Measurements from ENCODE around the gene LCLAT1.

DNA sequence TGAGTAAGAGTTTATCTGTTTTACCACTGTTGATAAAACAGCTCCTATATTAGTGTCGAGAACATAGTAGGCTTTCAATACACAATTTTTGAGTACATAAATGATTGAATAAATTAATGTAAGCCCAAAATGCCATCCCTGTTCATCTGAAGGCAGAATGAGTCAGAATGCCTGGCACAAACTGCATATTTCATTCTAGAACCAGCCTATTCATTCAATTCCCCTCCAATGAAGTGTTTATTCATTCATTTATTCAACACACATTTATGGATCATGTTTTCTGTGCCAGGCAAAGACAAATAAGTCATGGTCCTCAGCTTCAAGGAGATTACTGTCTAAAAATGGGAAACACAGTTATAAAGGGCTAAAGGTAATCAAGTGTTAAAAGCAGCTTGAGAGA lies 22.8 kb upstream of the LCLAT1 start:
- no peak for TF ChIP-seq POLR2AphosphoS5 (IDR thresholded peaks at IDR 0.05; ENCODE audit: borderline replicate concordance, low read depth, low read length)
- no peak for TF ChIP-seq EZH2 (IDR thresholded peaks at IDR 0.05)
- TF ChIP-seq FOXP2 (optimal IDR thresholded peaks at IDR 0.05; ENCODE audit: control extremely low read depth, extremely low read length, insufficient read depth): no peak

All from SK-N-MC (cell line).